ENCODE results near the gene GRIK4.

- no peak for TF ChIP-seq CTCF (IDR thresholded peaks at IDR 0.05)
- TF ChIP-seq EZH2phosphoT487 (IDR thresholded peaks at IDR 0.05): no peak
- TF ChIP-seq EZH2 (IDR thresholded peaks at IDR 0.05): no peak
These were observed 228.8 kb downstream of the GRIK4 start for GRCh38 chr11:120740380-120740779.
